ENCODE data around the gene JRKL. TPM values are rescaled to one million over a fixed set of nuclear protein-coding genes. Genes with fewer than 3 reads are reported as not detected.
"Not testable (repeated sequence)": the region's sequence is repeated elsewhere in the genome, so short reads cannot be mapped to it uniquely, and the experiment has no call there.

Gene JRKL
- polyA plus RNA-seq, 3 donors from 2014 or later: 1.2 to 2.7 TPM; not detected in 1

DNA sequence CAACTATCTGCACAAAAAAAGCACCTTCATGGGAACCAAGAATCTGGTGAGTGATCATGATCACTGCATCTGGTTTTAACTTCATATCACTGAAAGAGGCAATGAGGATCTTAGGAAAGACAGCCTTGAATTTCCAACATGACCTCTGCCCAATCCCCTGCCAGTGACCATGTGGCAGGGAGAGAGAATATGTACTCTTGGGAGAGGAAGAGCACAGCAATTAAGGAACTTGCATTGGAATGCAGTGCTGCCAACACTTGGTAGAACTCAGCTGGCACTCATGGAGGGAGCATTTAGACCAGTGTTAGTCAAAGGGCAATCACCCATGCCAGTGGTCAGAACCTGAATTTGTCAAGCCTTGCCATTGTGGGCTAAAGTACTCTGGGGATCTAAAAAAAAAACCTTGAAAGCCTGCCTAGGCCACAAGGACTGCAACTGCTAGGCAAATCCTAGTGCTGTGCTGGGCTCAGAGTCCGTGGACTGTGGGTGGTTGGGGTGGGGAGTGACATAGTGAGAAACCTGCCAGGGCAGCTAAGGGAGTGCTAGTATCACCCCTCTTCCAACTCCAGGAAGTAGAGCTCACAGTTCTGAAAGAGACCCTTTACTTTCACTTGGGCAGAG is 23.1 kb downstream of the JRKL start:
- no peak for DNase-seq
- peaks cover 5 to 7% (median 5%) of the 10 kb centered on the region in 3 donors for H3K27me3 Mint-ChIP-seq (ENCODE audit: low read depth in 3 of 3)
- no peaks in the 10 kb centered on the region for H3K36me3 Mint-ChIP-seq
- no peak overlapping the region for H3K27ac Mint-ChIP-seq
- H3K4me1 Mint-ChIP-seq: no peaks in the 10 kb centered on the region
- no peaks in the 10 kb centered on the region for H3K9me3 Mint-ChIP-seq
- H3K4me3 Mint-ChIP-seq: no peak overlapping the region

DNA sequence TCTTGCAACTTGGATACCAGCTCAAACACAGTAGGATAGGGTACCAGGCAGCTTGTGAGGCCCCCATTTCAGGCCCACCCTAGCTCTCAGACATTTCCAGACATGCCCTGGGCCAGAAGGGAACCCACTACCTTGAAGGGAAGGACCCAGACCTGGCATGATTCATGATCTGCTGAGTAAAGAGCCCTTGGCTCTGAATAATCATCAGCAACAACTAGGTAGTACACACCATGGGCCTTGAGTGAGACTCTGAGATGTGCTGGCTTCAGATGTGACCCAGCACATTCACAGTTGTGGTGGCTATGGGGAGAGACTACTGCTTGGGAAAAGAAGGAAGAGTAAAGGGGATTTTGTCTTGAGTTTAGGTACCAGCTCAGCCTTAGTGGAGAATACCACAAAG is 23.6 kb downstream of the JRKL start:
- H3K36me3 Mint-ChIP-seq: no peaks in the 10 kb centered on the region
- no peak for DNase-seq
- peaks cover 5 to 7% (median 5%) of the 10 kb centered on the region in 3 donors for H3K27me3 Mint-ChIP-seq (ENCODE audit: low read depth in 3 of 3)
- no peaks in the 10 kb centered on the region for H3K4me1 Mint-ChIP-seq
- no peaks in the 10 kb centered on the region for H3K9me3 Mint-ChIP-seq
- no peak overlapping the region for H3K4me3 Mint-ChIP-seq
- no peak overlapping the region for H3K27ac Mint-ChIP-seq

DNA sequence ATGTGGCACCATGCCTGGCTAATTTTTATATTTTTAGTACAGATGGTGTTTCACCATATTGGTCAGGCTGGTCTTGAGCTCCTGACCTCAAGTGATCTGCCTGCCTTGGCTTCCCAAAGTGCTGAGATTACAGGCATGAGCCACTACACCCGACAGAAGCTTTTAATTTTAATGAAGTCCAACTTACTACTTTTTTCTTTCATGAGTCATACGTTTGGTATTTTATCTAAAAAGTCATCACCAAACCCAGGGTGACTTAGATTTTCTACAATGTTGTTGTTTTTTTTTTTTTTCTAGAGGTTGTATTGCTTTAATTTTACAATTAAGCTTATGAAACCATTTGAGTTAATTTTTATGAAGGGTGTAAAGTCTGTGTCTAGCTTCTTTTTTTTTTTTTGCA is 34.9 kb downstream of the JRKL start:
- Mint-ChIP-seq H3K27ac (no peak overlapping the region), H3K27me3 (ENCODE audit: low read depth in 3 of 3) (peaks cover 3 to 20% (median 4%) of the 10 kb centered on the region in 3 donors), H3K4me1 (no peaks in the 10 kb centered on the region), H3K36me3 (no peaks in the 10 kb centered on the region), H3K9me3 (peaks cover 0 to 2% (median 0%) of the 10 kb centered on the region in 6 donors), H3K4me3 (no peak overlapping the region)
- no peak for DNase-seq

DNA sequence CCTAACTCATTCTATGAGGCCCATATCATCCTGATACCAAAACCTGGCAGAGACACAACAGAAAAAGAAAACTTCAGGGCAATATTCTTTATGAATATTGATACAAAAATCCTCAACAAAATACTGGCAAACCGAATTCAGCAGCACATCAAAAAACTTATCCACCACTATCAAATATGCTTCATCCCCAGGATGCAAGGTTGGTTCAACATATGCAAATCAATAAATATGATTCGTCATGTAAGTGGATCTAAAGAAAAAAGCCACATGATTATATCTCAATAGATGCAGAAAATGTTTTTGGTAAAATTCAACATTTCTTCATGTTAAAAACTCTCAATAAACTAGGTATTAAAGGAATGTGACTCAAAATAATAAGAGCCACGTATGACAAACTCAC is 40.9 kb downstream of the JRKL start:
- H3K4me3 Mint-ChIP-seq: no peak overlapping the region
- DNase-seq: no peak
- no peaks in the 10 kb centered on the region for H3K36me3 Mint-ChIP-seq
- H3K4me1 Mint-ChIP-seq: no peaks in the 10 kb centered on the region
- H3K27ac Mint-ChIP-seq: no peak overlapping the region
- peaks cover 5 to 15% (median 6%) of the 10 kb centered on the region in 3 donors for H3K27me3 Mint-ChIP-seq (ENCODE audit: low read depth in 3 of 3)
- peaks cover 0 to 1% (median 0%) of the 10 kb centered on the region in 6 donors for H3K9me3 Mint-ChIP-seq

DNA sequence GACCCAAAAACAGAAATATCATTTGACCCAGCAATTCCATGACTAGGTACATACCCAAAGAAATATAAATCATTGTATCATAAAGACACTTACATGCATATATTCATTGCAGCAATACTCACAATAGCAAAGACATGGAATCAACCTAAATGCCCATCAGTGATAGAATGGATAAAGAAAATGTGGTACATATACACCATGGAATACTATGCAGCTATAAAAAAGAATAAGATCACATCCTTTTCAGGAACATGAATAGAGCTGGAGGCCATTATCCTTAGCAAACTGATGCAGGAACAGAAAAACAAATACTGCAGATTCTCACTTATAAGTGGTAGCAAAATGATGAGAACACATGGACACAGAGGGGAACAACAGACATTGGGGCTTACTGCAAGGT is 42.8 kb downstream of the JRKL start:
- not testable (repeated sequence) for H3K36me3 Mint-ChIP-seq; DNase-seq; H3K4me1 Mint-ChIP-seq; H3K9me3 Mint-ChIP-seq; H3K27ac Mint-ChIP-seq; H3K4me3 Mint-ChIP-seq; H3K27me3 Mint-ChIP-seq (ENCODE audit: low read depth in 3 of 3)

Other genes with a start within 250 kb of the JRKL start
- 1 to 10 TPM in 2 of 3 donors, under 1 TPM in 1; 0.26 to 4.5 (median 1.1) TPM for gene MAML2, start 46.8 kb upstream of the JRKL start, polyA plus RNA-seq
- 10 to 100 TPM; 11.4 to 30.7 (median 20.9) TPM for gene CCDC82, start 101 bp upstream of the JRKL start, polyA plus RNA-seq